ENCODE results near the gene ARHGEF17. TPM values are rescaled to one million over a fixed set of nuclear protein-coding genes. Genes with fewer than 3 reads are reported as not detected.

ARHGEF17 gene
- total and polyA plus RNA-seq, 2 experiments from 2014 or later: 30.2 to 35.6 TPM

DNA sequence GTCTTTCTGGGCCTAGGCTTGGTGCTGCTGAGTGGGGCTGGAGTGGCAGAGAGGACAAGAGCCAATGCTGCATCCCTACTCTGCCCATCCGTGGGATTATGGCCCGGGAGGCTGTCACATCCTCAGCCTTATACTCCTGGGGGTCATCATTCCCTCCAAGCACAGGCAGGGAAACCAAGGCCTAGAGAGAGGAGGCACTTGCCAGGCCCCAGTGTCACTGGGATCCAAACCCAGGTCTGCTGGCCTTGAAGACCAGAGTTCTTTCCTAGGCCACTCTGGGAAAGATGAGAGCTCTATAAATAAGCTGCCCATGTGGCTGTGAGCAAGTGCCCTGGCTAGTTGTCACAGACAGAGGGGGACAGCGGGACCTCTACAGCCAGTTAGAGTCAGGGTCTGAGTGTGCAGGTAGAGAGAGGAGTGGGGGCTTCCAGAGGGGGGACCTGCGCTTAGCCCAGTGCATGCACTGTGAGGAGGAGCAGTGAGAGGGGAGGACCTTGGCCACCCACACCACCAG is 72.9 kb downstream of the ARHGEF17 start:
- Histone ChIP-seq H3K36me3 (replicated peaks; ENCODE audit: insufficient read depth, low read depth) (no peaks in the 10 kb centered on the region), H3K27ac (no peak overlapping the region), H3K27me3 (no peaks in the 10 kb centered on the region), H3K4me1 (ENCODE audit: insufficient read depth) (peaks cover 24% of the 10 kb centered on the region), H3K79me2 (peaks cover 13% of the 10 kb centered on the region), H3K4me2 (no peak overlapping the region), H3K4me3 (no peak overlapping the region), H2AFZ (no peak overlapping the region), H3K9me2 (replicated peaks; ENCODE audit: insufficient read depth) (no peaks in the 10 kb centered on the region), H4K20me1 (ENCODE audit: insufficient read depth, poor library complexity, severe bottlenecking) (no peaks in the 10 kb centered on the region), H3K9me3 (ENCODE audit: low read depth) (no peaks in the 10 kb centered on the region)
- no peak for DNase-seq (ENCODE audit: low spot score)
- TF ChIP-seq EZH2 (IDR thresholded peaks at IDR 0.05; ENCODE audit: borderline replicate concordance) (no peak), EZH2phosphoT487 (IDR thresholded peaks at IDR 0.05; ENCODE audit: low read depth, severe bottlenecking, unreplicated experiment) (no peak)
- TF ChIP-seq, protein P1, sequence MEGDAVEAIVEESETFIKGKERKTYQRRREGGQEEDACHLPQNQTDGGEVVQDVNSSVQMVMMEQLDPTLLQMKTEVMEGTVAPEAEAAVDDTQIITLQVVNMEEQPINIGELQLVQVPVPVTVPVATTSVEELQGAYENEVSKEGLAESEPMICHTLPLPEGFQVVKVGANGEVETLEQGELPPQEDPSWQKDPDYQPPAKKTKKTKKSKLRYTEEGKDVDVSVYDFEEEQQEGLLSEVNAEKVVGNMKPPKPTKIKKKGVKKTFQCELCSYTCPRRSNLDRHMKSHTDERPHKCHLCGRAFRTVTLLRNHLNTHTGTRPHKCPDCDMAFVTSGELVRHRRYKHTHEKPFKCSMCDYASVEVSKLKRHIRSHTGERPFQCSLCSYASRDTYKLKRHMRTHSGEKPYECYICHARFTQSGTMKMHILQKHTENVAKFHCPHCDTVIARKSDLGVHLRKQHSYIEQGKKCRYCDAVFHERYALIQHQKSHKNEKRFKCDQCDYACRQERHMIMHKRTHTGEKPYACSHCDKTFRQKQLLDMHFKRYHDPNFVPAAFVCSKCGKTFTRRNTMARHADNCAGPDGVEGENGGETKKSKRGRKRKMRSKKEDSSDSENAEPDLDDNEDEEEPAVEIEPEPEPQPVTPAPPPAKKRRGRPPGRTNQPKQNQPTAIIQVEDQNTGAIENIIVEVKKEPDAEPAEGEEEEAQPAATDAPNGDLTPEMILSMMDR (IDR thresholded peaks at IDR 0.05; ENCODE audit: poor library complexity): no peak
- 96% methylated on average over 3 of the region's 4 CpGs for WGBS (ENCODE audit: low lambda C conversion rate, missing lambda C conversion rate)

DNA sequence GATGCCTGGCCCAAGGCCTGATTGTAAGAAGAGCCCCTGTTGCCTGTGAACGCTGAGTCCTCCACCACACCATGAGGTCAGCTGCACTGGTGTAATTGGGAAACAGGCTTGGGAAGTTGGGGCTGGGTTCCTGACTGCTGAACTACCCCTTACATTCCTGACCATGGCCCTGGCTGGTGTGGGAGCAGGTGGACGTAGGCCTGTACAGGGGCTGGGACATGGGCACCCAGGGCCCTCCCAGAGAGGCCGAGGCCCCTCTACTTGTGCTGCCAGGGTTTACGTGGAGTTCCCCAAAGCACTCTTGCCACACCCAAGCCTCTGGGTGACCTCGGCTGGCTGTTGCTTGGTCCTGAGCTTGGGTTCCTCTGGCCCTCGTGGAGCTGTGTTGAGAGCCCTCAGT is 73.5 kb downstream of the ARHGEF17 start:
- no peaks in the 10 kb centered on the region for H3K9me3 ChIP-seq (ENCODE audit: low read depth)
- no peak overlapping the region for H2AFZ ChIP-seq
- no peaks in the 10 kb centered on the region for H3K36me3 ChIP-seq (replicated peaks; ENCODE audit: insufficient read depth, low read depth)
- H3K79me2 ChIP-seq: peaks cover 16% of the 10 kb centered on the region
- no peaks in the 10 kb centered on the region for H3K27me3 ChIP-seq
- H3K4me3 ChIP-seq: no peak overlapping the region
- DNase-seq (ENCODE audit: low spot score): no peak
- no peak for TF ChIP-seq EZH2 (IDR thresholded peaks at IDR 0.05; ENCODE audit: borderline replicate concordance)
- 89% methylated on average over 5 of the region's 6 CpGs for WGBS (ENCODE audit: low lambda C conversion rate, missing lambda C conversion rate)
- no peak overlapping the region for H3K27ac ChIP-seq
- H3K4me1 ChIP-seq (ENCODE audit: insufficient read depth): peaks cover 30% of the 10 kb centered on the region
- no peak overlapping the region for H3K4me2 ChIP-seq
- no peaks in the 10 kb centered on the region for H4K20me1 ChIP-seq (ENCODE audit: insufficient read depth, poor library complexity, severe bottlenecking)
- H3K9me2 ChIP-seq (replicated peaks; ENCODE audit: insufficient read depth): no peaks in the 10 kb centered on the region

DNA sequence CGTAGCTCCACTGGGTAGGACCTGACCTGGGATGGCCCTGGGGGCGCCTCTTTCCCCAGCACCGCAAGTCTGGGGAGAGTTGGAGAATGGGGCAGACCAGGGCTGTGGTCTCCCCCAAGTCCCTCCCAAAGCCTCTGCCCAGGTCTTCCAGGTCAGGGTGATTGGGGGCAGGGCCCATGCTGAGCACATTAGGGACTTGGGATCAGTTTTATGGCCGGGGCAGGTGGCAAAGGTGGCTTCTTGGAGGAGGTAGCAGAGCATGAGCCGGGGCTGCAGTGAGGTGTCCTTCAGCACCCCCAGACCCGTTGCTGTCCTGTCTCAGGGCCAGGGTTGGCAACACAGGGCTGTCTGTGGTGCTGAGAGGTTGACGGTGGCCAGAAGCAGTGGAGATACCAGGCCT is 74.1 kb downstream of the ARHGEF17 start:
- Histone ChIP-seq H3K9me3 (ENCODE audit: low read depth) (no peaks in the 10 kb centered on the region), H3K4me2 (no peak overlapping the region), H3K27me3 (no peaks in the 10 kb centered on the region), H4K20me1 (ENCODE audit: insufficient read depth, poor library complexity, severe bottlenecking) (no peaks in the 10 kb centered on the region), H3K4me3 (no peak overlapping the region), H3K36me3 (replicated peaks; ENCODE audit: insufficient read depth, low read depth) (no peaks in the 10 kb centered on the region), H3K79me2 (peaks cover 15% of the 10 kb centered on the region), H2AFZ (no peak overlapping the region), H3K4me1 (ENCODE audit: insufficient read depth) (peaks cover 28% of the 10 kb centered on the region), H3K9me2 (replicated peaks; ENCODE audit: insufficient read depth) (no peaks in the 10 kb centered on the region), H3K27ac (no peak overlapping the region)
- DNase-seq (ENCODE audit: low spot score): no peak
- WGBS (ENCODE audit: low lambda C conversion rate, missing lambda C conversion rate): 88% methylated on average over 7 of the region's 7 CpGs
- TF ChIP-seq, protein P1 (IDR thresholded peaks at IDR 0.05; ENCODE audit: poor library complexity): no peak

DNA sequence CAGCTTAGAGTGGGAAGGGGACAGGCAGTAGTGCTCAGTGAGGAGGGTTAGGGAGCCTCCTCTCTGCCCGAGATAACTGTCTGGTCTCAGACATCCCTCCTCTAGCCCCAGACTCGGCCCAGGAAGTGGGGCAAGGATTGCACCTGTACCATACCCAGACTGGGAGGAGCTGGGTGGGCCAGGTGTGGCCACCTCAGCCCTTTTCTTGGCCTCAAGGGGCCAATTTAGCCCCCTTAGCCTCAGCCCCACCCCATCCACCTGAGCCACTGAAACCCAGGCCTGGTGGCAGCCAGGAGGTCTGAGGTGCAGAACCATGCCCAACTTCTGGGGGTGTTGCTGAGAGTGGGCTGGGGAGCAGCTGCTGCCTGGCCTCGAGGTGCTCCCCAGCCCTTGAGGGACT is 74.7 kb downstream of the ARHGEF17 start:
- Histone ChIP-seq H3K36me3 (replicated peaks; ENCODE audit: insufficient read depth, low read depth) (no peaks in the 10 kb centered on the region), H4K20me1 (ENCODE audit: insufficient read depth, poor library complexity, severe bottlenecking) (no peaks in the 10 kb centered on the region), H3K4me2 (no peak overlapping the region), H2AFZ (no peak overlapping the region), H3K79me2 (peaks cover 12% of the 10 kb centered on the region), H3K27me3 (no peaks in the 10 kb centered on the region), H3K9me2 (replicated peaks; ENCODE audit: insufficient read depth) (no peaks in the 10 kb centered on the region), H3K4me1 (ENCODE audit: insufficient read depth) (peaks cover 31% of the 10 kb centered on the region), H3K9me3 (ENCODE audit: low read depth) (no peaks in the 10 kb centered on the region), H3K27ac (no peak overlapping the region), H3K4me3 (no peak overlapping the region)
- TF ChIP-seq EZH2phosphoT487 (IDR thresholded peaks at IDR 0.05; ENCODE audit: low read depth, severe bottlenecking, unreplicated experiment) (no peak), EZH2 (IDR thresholded peaks at IDR 0.05; ENCODE audit: borderline replicate concordance) (no peak)
- TF ChIP-seq, protein P1 (IDR thresholded peaks at IDR 0.05; ENCODE audit: poor library complexity): no peak
- no peak for DNase-seq (ENCODE audit: low spot score)
- 87% methylated on average over 3 of the region's 3 CpGs for WGBS (ENCODE audit: low lambda C conversion rate, missing lambda C conversion rate)
